ENCODE data around the gene TUBGCP3. TPM values are rescaled to one million over a fixed set of nuclear protein-coding genes. Genes with fewer than 3 reads are reported as not detected.

The TUBGCP3 gene
- polyA plus RNA-seq, 1 donor from 2014 or later, result 20.3 TPM

DNA sequence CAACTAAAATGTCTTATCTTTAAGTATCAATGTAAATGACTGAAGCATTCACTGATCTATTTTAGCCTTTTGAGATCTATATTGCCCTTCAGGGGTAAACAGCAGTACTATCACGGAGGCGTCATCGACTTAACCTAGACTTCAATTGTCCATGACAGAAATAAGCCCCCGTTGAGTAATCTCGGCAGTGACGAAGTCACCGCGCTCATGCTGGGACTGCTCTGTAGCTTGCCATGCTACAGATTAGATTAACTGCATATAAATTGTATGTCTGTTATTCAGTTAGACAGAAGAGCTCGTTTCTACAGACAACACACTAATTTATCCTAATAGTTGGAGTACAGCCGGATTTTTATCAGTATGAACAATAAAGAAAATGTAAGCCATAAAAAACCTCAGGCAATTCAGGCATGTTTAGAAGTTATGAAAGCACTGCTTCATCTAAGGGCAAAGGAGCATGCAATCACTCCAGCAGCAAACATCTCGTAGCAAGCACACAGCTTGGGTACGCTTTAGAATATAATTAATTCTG lies 56.6 kb downstream of the TUBGCP3 start:
- H3K27ac ChIP-seq (ENCODE audit: low read length), result no peak overlapping the region
- no peaks in the 10 kb centered on the region for H3K79me2 ChIP-seq (replicated peaks; ENCODE audit: insufficient read depth, low read length)
- H3K9ac ChIP-seq (ENCODE audit: low read length), result no peak overlapping the region
- no peak overlapping the region for H3K4me3 ChIP-seq (ENCODE audit: low read length)
- no peak overlapping the region for H3K4me2 ChIP-seq (ENCODE audit: low read length)
- no peak overlapping the region for H2AFZ ChIP-seq (ENCODE audit: low read depth, low read length)
- TF ChIP-seq EZH2 (IDR thresholded peaks at IDR 0.05; ENCODE audit: borderline replicate concordance, insufficient read depth, low read length, poor library complexity, severe bottlenecking) (no peak), POLR2AphosphoS5 (IDR thresholded peaks at IDR 0.05) (no peak), SMC3 (conservative IDR thresholded peaks at IDR 0.05; ENCODE audit: poor library complexity) (no peak), EP300 (conservative IDR thresholded peaks at IDR 0.05; ENCODE audit: poor library complexity, severe bottlenecking) (no peak), TAF1 (IDR thresholded peaks at IDR 0.05; ENCODE audit: low read depth) (no peak), MXI1 (conservative IDR thresholded peaks at IDR 0.05; ENCODE audit: poor library complexity, severe bottlenecking) (no peak), RAD21 (conservative IDR thresholded peaks at IDR 0.05) (no peak)
- TF ChIP-seq, protein P1, sequence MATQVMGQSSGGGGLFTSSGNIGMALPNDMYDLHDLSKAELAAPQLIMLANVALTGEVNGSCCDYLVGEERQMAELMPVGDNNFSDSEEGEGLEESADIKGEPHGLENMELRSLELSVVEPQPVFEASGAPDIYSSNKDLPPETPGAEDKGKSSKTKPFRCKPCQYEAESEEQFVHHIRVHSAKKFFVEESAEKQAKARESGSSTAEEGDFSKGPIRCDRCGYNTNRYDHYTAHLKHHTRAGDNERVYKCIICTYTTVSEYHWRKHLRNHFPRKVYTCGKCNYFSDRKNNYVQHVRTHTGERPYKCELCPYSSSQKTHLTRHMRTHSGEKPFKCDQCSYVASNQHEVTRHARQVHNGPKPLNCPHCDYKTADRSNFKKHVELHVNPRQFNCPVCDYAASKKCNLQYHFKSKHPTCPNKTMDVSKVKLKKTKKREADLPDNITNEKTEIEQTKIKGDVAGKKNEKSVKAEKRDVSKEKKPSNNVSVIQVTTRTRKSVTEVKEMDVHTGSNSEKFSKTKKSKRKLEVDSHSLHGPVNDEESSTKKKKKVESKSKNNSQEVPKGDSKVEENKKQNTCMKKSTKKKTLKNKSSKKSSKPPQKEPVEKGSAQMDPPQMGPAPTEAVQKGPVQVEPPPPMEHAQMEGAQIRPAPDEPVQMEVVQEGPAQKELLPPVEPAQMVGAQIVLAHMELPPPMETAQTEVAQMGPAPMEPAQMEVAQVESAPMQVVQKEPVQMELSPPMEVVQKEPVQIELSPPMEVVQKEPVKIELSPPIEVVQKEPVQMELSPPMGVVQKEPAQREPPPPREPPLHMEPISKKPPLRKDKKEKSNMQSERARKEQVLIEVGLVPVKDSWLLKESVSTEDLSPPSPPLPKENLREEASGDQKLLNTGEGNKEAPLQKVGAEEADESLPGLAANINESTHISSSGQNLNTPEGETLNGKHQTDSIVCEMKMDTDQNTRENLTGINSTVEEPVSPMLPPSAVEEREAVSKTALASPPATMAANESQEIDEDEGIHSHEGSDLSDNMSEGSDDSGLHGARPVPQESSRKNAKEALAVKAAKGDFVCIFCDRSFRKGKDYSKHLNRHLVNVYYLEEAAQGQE (IDR thresholded peaks at IDR 0.05; ENCODE audit: borderline replicate concordance), result no peak
- TF ChIP-seq, protein P2, sequence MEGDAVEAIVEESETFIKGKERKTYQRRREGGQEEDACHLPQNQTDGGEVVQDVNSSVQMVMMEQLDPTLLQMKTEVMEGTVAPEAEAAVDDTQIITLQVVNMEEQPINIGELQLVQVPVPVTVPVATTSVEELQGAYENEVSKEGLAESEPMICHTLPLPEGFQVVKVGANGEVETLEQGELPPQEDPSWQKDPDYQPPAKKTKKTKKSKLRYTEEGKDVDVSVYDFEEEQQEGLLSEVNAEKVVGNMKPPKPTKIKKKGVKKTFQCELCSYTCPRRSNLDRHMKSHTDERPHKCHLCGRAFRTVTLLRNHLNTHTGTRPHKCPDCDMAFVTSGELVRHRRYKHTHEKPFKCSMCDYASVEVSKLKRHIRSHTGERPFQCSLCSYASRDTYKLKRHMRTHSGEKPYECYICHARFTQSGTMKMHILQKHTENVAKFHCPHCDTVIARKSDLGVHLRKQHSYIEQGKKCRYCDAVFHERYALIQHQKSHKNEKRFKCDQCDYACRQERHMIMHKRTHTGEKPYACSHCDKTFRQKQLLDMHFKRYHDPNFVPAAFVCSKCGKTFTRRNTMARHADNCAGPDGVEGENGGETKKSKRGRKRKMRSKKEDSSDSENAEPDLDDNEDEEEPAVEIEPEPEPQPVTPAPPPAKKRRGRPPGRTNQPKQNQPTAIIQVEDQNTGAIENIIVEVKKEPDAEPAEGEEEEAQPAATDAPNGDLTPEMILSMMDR (IDR thresholded peaks at IDR 0.05; ENCODE audit: poor library complexity, severe bottlenecking), result no peak
- H3K9me3 ChIP-seq (ENCODE audit: low read length), result no peaks in the 10 kb centered on the region
- no peaks in the 10 kb centered on the region for H4K20me1 ChIP-seq (ENCODE audit: insufficient read depth)
- H3K36me3 ChIP-seq (ENCODE audit: insufficient read depth, low read length), result peaks cover 7% of the 10 kb centered on the region
- H3F3A ChIP-seq (ENCODE audit: insufficient read depth, low read length, poor library complexity, severe bottlenecking), result no peaks in the 10 kb centered on the region
- no peaks in the 10 kb centered on the region for H3K9me2 ChIP-seq (ENCODE audit: insufficient read depth, low read length)
- H3K27me3 ChIP-seq (ENCODE audit: insufficient read depth, low read depth, low read length), result no peaks in the 10 kb centered on the region

DNA sequence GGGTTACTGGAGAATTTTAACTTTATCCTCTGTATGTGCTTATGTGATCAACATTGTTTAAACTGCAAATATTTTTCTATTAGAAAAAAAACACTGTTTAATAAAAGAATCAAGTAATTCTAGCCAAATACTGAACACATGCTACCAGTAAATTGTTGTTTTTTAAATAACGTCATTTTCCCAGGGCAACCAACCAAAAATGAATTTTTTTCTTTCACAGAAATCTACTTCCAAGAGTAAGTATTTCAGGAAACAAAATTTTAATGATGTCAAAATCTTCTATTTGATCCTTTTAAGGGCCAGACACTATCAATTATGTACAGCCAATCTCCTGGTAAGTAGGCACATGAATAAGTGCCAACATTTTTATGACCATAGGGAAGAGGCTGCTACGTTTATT lies 57.1 kb downstream of the TUBGCP3 start:
- Histone ChIP-seq H4K20me1 (ENCODE audit: insufficient read depth) (no peaks in the 10 kb centered on the region), H2AFZ (ENCODE audit: low read depth, low read length) (no peak overlapping the region), H3K4me3 (ENCODE audit: low read length) (no peak overlapping the region), H3K27ac (ENCODE audit: low read length) (no peak overlapping the region), H3K9me2 (ENCODE audit: insufficient read depth, low read length) (no peaks in the 10 kb centered on the region), H3K4me2 (ENCODE audit: low read length) (no peak overlapping the region), H3F3A (ENCODE audit: insufficient read depth, low read length, poor library complexity, severe bottlenecking) (no peaks in the 10 kb centered on the region), H3K36me3 (ENCODE audit: insufficient read depth, low read length) (peaks cover 11% of the 10 kb centered on the region), H3K9me3 (ENCODE audit: low read length) (no peaks in the 10 kb centered on the region), H3K9ac (ENCODE audit: low read length) (no peak overlapping the region), H3K79me2 (replicated peaks; ENCODE audit: insufficient read depth, low read length) (no peaks in the 10 kb centered on the region), H3K27me3 (ENCODE audit: insufficient read depth, low read depth, low read length) (no peaks in the 10 kb centered on the region)
- TF ChIP-seq, protein P1 (IDR thresholded peaks at IDR 0.05; ENCODE audit: borderline replicate concordance), result no peak
- TF ChIP-seq MXI1 (conservative IDR thresholded peaks at IDR 0.05; ENCODE audit: poor library complexity, severe bottlenecking), result no peak
- no peak for TF ChIP-seq EP300 (conservative IDR thresholded peaks at IDR 0.05; ENCODE audit: poor library complexity, severe bottlenecking)
- TF ChIP-seq, protein P2 (IDR thresholded peaks at IDR 0.05; ENCODE audit: poor library complexity, severe bottlenecking), result no peak
- TF ChIP-seq POLR2AphosphoS5 (IDR thresholded peaks at IDR 0.05), result no peak
- no peak for TF ChIP-seq EZH2 (IDR thresholded peaks at IDR 0.05; ENCODE audit: borderline replicate concordance, insufficient read depth, low read length, poor library complexity, severe bottlenecking)
- no peak for TF ChIP-seq RAD21 (conservative IDR thresholded peaks at IDR 0.05)
- no peak for TF ChIP-seq TAF1 (IDR thresholded peaks at IDR 0.05; ENCODE audit: low read depth)
- no peak for TF ChIP-seq SMC3 (conservative IDR thresholded peaks at IDR 0.05; ENCODE audit: poor library complexity)
